GM12891 (cell line): ENCODE data around the gene VRK3.

Experiments
- PAX5 ChIP-seq: IDR thresholded peaks from 2 replicates; pipeline ENCODE4 v1.6.1; 2011; ENCODE audit warnings: low read length, moderate library complexity, mild to moderate bottlenecking; ENCODE audit not compliant: insufficient read depth, severe bottlenecking
- POLR2A ChIP-seq: IDR thresholded peaks from 2 replicates; pipeline ENCODE4 v1.6.1; 2011; ENCODE audit warnings: low read depth, low read length, control low read depth
- POLR2AphosphoS5 ChIP-seq: IDR thresholded peaks from 2 replicates; pipeline ENCODE4 v1.6.1; 2011; ENCODE audit warnings: low read depth, low read length, control low read depth
- POU2F2 ChIP-seq: IDR thresholded peaks from 2 replicates; pipeline ENCODE4 v1.6.1; 2011; ENCODE audit warnings: low read depth, mild to moderate bottlenecking, control low read depth, low read length, moderate library complexity
- SPI1 ChIP-seq: IDR thresholded peaks from 2 replicates; pipeline ENCODE4 v1.6.1; 2011; ENCODE audit warnings: low read depth, low read length, control low read depth
- TAF1 ChIP-seq: IDR thresholded peaks from 2 replicates; pipeline ENCODE4 v1.6.1; 2011; ENCODE audit warnings: low read depth, low read length, control low read depth

- TF ChIP-seq POLR2AphosphoS5 (no peak), POLR2A (no peak), PAX5 (no peak), POU2F2 (no peak), TAF1 (no peak), SPI1 (no peak)
These were observed 78.8 kb downstream of the VRK3 start for GRCh38 chr19:49946415-49946814.
